Prostate gland (tissue), 2 donors: ENCODE results near the gene ANGPTL3.

Experiments
- CTCF ChIP-seq, 4 experiments: fragments of 200-600 bp in 2 of 4; fragments of 450-650 bp in 2 of 4; sonication (generic) in 2 of 4; IDR thresholded peaks; 1 replicate in 3 of 4; 2 replicates in 1 of 4; pipeline ENCODE4 v1.5.1; 2016 to 2019; ENCODE audit warnings: antibody characterized with exemption in 4 of 4, mild to moderate bottlenecking in 2 of 4, moderate library complexity in 2 of 4
- POLR2A ChIP-seq: fragments of 450-650 bp; IDR thresholded peaks from one replicate; pipeline ENCODE4 v1.6.1; 2016; ENCODE audit warnings: antibody characterized with exemption, mild to moderate bottlenecking
- POLR2AphosphoS5 ChIP-seq: sonication (generic); formaldehyde crosslinking; IDR thresholded peaks from one replicate; pipeline ENCODE4 v1.6.1; 2017; ENCODE audit warnings: antibody characterized with exemption

DNA sequence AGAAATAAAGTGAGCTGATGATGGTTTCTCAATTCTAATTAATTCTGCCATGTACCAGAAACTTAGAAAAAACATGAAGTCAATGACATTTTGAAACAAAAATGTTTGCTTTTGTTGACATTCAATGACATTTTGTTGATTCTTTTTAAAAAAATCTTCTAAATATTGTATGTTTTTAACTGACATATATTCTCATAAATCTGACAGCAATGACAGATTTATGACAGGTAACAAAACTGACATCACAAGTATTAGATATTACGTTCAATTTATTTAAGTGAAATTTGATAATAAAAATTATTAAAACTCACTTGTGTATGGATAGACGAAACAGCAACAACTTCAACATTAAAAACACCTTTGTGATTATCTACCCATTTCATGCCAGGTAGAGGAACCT is 36.0 kb upstream of the ANGPTL3 start:
- TF ChIP-seq POLR2AphosphoS5 (no peak), CTCF (IDR thresholded peaks at IDR 0.05) (no peak), POLR2A (no peak)
